Measurements from ENCODE around the gene EEF2KMT.
"Not testable (repeated sequence)": the region's sequence is repeated elsewhere in the genome, so short reads cannot be mapped to it uniquely, and the experiment has no call there.

EEF2KMT gene, protein sequence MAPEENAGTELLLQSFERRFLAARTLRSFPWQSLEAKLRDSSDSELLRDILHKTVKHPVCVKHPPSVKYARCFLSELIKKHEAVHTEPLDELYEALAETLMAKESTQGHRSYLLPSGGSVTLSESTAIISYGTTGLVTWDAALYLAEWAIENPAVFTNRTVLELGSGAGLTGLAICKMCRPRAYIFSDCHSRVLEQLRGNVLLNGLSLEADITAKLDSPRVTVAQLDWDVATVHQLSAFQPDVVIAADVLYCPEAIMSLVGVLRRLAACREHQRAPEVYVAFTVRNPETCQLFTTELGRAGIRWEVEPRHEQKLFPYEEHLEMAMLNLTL

DNA sequence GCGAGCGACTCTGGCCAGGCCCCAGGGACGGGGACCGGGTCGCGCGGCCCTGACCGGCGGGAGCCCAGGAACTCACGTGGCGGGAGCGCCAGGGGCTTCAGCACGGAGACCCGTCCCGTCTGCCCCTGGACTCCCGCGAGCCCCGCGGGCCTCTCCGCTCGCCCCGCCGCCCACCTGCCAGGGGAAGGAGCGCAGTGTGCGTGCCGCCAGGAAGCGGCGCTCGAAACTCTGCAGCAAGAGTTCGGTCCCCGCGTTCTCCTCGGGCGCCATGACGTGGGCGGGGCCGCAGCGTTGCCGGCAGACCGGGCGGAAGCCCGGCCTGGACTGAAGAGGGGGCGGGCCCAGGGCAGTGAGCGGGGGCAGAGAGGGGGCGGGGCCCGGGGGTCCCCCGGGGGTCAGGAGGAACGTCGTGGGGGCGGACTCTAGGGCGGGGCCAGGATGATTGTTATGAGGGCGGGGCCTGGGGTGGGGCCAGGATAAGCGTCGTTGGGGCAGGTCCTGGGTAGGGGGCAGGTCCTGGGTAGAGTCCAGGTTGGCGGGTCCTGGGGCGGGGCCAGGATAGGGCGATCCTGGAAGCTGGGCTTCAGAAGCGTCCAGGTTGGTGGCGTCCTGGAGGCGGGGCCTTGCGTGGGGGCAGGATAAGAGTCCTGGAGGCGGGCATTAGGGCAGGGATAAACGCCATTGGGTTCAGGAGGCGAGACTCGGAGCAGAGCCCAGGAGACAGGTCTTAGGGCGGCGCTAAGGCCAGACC, at the start of gene EEF2KMT:
Gene EEF2KMT, minus strand, starts transcription at position 326 of the 751 bp plus-strand sequence. Its CDS starts 56 bp downstream, at position 270.
- DNase-seq (ENCODE audit: low read depth) = peak; percentile 94

DNA sequence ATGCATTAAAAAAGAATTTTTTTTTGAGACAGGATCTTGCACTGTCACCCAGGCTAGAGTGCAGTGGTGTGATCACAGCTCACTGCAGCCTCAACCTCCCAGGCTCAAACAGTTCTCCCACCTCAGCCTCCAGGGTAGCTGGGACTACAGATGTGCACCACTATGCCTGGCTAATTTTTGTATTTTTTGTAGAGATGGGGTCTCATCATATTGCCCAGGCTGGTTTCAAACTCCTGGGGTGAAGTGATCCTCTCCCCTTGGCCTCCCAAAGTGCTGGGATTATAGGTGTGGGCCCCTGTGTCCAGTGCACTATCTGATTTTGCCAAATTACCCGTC, 47.0 kb upstream of the EEF2KMT start:
- not testable (repeated sequence) for DNase-seq (ENCODE audit: low read depth)

DNA sequence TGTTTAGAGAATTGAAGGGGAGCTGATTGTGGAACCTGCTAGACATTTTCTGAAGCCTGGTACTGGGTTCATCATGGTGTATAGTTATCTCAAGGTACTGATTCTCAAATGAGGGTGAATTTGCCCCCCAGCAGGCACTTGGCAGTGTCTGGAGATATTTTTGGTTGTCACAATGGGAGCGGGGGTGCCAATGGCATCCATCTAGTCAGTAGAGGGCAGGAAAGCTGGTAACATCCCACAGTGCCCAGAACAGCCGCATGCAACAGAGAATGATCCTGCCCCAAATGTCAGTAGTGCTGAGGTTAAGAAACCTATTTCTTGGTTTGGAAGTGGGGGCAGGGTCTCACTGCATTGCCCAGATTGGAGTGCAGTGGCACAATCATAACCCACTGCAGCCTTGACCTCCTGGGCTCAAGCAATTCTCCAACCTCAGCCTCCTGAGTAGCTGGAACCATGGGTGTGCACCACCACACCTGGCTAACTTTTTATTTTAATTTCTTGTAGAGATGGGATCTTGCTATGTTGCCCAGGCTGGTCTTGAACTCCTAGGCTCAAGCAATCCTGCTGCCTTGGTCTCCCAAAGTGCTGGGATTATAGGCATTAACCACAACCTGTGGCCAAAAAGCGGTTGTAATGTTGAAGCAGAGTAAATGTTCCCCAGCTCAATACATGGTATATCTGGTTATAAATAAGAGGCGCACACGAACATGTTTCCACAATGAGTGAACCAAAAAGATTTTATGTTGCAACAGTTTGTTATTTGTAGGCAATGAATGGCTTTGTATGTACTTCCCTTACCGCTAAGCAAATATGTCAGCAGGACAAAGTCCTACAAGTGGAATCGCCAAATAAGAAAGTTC, 46.4 kb upstream of the EEF2KMT start:
- DNase-seq (ENCODE audit: low read depth) = no peak

DNA sequence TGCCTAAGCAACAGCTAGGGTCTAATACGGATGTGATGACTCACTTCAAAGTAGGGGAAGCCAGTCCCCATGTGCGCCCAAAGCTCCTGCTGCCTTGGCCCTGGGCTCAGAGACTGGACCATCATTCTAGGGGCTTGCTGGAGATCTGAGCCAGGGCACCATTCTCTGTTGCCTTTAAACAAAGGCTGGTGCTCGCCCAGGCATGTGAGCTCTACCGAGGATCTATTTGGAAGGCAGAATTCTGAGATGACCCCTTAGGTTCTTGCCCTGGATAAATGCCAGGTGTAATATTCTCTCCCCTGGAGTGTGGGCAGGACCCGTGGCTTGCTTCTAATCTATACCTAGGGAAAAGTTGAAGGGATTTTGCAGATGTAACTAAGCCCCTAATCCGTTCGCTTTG, 42.6 kb upstream of the EEF2KMT start:
- not testable (repeated sequence) for DNase-seq (ENCODE audit: low read depth)

DNA sequence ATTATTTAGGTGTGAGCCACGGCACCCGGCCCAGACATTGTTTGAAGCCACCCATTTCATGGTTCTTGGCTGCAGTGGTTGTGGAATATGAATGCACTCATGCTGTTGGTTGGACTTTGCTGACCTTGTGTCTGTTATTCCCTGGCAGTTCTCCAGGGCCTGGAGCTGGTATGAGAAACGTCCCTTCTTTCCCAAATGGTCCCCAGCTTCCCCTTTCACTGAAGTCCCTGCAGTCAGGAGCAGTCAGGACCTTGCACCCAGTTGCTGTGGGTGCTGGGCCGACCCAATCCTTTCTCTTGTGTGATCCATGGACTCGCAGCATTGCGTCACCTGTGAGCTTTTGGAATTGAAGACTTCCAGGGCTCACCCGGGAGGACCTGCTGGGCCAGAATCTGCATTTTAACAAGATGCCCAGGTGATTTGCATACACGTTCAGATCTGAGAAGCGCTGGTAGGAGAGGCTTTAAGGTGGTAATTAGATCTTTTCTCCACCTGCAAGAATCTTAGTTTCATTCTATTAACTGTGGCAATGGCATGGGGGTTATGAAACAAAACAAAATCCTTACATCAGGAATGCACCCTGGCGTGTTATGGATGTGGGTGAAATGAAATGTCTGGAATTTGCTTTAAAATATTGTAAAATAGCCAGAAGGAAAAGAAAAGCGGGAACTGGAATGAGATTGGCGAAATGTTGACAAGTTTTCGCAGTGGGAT, 37.3 kb upstream of the EEF2KMT start:
- DNase-seq (ENCODE audit: low read depth) = not testable (repeated sequence)

DNA sequence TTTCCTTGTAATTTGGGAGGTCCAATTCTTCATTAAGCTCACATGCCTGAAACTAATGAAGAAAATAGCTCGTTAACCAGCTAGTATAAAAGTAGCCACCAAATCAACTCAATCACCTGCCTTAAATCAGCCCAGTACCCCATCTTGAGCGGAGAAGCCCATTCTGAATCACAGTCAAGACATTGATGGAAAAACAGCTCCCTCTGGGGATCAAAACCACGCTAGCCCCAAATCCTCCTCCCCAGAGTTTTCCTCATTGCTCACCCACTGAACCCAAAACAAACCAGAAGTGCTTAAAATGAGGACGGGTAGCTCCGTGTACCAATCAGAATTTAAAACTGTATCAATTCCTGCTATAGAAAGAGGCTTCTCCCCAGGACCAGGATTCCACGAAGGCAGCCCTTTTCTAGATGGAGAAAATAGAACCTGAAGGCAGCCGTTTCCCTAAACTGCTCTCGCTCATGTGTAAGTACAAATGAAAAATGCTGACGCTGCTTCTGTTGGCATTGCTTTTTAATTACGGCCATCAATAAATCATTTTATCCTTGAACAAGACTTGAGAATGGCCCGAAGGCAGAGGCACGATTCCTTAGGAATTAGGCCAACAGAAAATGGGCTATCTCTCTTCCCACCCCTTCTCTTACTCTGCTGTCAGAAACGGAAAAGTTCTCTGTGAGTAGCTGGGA, 35.5 kb upstream of the EEF2KMT start:
- not testable (repeated sequence) for DNase-seq (ENCODE audit: low read depth)

DNA sequence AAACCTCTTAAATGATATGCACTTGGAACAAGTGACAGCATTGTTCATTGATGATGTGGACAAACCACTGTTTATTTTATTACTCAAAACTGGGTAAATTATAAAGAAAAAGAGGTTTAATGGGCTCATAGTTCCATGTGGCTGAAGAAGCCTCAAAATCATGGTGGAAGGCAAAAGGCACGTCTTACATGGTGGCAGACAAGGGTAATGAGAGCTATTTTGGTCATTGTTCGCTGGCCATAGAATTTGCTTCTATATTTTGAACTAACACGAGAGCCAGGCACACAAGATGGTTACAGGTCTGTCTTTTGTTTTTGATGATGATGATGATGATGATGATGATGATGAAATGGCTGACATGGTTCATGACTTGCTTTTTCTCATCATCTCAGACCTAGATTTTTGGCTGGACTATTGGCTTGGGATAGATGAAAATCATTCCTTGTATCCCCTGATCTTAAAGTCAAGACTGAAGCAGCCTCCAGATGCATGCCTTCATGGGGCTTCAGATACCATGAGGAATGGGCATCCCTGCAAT, 33.9 kb upstream of the EEF2KMT start:
- not testable (repeated sequence) for DNase-seq (ENCODE audit: low read depth)

DNA sequence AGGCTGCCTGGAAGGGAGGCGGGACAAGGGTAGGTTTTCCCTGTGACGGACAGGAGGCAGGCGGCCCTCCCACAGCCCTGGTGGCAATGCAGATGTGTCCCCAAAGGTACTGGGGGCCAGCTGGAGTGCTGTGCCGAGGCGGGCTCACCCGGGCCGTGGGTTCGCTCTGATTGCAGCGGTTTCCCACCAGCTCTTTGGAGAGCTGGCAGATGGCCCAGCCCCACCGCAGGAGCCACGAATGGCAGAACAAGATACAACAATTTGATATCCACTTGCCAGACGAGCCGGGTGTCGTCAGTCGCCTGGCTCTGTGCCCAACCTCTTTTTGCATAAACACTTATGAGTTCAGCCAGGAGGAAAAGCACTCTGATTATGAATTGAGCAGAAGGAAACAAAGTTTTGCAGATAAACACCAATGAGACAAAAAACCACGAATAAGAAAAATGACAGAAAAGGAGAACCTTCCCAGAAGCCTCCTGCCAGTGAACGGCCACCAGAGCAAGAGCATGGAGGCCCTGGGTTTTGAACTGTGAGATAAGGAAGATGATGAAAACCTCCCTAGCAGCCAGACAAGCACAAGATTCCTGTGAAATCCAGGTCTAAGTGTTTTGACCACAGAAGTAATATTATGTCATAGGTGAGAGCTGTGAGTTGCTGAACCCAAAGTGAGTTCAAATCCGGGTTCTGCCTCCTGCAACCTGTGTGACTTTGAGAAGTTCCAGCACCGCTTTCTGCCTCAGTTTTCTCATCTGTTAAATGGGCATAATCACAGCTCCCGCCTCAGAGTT, 19.9 kb upstream of the EEF2KMT start:
- peak; percentile 19 for DNase-seq (ENCODE audit: low read depth)

DNA sequence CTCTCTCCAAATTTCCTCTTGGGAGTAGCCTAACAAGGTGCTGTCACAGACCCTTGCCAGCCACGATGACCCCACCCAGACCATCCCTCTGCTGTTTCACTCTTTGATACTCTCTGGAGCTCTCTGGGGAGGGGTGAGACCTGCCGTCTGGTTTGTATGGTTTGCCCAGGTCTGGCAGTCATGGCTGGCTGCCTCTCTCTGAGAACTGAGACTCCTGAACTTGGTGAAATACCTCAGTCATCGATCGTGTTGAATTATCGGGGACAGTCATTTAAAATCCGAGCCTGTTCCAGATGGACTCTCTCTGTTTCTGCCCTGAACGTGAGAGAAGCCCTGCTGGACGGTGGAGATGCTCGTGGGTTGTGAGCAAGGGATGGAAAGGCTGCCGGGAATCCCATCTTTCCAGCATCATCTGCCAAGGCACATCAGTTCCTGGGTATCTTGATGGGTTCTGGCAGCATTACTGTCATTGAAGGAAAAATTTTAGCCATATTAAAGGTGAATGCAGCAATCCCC, 19.2 kb upstream of the EEF2KMT start:
- DNase-seq (ENCODE audit: low read depth) = not testable (repeated sequence)

DNA sequence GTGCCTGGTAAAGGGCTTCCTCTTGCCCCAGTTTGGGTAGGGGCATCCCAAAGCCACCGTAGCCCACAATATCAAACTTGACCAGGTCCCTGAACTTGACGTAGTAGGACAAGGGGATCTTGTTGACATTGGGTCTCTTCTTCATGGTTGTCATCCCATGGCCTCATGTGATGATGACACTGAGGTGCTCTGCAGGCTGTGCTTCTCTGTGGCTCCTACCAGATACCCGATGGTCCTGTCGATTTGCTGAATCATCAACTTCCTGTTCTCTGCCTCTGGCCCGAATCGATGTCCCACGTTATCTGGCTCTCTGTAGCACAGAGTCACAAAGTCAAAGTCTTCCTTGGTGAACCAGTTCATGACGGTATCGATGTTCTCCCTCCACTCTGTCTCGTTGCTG, 13.3 kb upstream of the EEF2KMT start:
- not testable (repeated sequence) for DNase-seq (ENCODE audit: low read depth)

DNA sequence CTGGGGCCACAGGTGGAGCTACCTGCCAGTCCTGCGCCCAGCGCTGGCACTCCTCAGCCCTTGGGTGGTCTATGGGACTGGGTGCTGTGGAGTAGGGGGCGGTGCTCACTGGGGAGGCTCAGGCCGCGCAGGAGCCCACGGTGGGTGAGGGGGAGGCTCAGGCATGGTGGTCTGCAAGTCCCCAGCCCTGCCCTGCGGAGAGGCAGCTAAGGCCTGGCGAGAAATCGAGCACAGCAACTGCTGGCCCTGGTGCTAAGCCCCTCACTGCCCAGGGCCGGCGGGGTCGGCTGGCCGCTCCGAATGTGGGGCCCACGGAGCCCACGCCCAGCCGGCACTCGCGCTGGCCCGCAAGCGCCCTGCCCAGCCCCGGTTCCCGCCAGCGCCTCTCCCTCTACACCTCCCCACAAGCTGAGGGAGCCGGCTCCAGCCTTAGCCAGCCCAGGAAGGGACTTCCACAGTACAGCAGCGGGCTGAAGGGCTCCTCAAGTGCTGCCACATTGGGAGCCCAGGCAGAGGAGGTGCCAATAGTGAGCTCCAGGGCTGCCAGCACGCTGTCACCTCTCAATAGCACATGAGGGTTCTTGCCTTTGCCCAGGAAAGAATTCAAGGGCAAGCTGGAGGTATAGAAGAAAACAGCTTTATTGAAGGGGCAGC, 11.0 kb upstream of the EEF2KMT start:
- DNase-seq (ENCODE audit: low read depth) = no peak

DNA sequence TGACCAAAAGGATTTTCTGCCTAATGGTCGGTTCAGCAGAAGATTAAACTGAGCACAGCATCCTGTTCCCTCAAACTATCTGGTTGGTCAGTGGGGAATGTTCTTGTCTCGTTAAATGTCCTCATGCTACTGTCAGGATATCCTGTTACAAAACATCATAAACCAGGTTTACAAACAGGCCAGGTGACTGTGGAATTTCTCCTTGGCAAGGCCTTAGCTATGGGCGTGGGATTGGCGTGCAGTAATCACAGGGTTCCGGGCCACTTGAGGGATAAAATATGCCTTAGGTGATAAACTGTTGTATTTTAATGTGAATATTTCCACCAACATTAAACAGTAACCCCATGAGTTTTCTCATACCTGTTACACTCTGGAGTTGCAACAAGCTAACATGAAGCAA, 7.4 kb upstream of the EEF2KMT start:
- not testable (repeated sequence) for DNase-seq (ENCODE audit: low read depth)

DNA sequence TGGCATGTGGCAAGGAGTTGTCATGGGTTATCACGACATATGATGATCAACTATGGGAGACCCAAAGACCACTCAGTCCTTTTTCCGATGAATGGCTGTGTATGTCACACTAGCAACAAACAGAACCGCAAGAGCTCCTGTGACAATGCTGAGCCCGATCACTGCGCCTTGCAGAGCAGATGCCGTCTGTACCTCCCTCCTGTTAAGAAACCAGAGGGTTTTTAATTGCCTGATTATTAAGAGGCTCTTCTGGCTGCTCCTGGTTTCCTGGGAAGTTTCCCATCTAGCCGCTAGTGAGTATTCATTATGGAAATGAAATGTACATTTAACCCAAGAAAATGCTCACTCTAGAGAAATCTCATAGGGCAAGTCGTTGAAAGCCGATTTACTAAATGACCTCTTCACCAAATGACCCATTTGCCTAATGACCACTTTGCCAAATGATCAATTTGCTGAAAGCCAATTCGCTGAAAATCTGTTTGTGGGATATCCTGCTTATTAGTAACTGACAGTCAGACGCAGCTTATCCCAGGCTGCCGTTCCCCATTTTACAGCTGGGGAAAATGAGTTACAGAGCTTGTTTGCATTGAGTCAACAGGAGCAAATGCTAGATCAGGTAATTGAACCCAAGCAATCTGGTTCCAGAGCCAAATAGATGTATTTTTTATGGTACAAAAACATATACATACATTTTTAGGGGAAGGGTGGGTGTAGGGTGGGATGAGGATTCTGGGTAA, 5.9 kb upstream of the EEF2KMT start:
- not testable (repeated sequence) for DNase-seq (ENCODE audit: low read depth)

DNA sequence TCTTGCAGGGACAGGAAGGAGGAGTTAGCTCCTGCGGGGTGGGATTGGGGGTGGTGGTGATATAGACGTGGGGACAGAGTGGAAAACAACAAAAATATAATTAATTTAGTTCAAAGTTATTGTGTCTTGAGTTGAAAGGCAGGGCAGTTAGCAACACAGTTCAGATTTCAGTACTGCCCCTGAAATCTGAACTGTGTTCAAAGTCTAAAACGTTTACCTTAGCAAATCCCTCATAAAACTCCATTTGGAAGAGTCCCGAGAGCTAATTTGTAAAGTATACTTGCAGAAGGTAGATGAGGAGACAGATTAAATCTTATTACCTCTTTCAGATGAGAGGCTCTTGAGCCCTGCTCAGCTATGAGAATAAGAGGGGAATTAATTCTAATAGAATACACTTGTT, 1.6 kb upstream of the EEF2KMT start:
- not testable (repeated sequence) for DNase-seq (ENCODE audit: low read depth)

DNA sequence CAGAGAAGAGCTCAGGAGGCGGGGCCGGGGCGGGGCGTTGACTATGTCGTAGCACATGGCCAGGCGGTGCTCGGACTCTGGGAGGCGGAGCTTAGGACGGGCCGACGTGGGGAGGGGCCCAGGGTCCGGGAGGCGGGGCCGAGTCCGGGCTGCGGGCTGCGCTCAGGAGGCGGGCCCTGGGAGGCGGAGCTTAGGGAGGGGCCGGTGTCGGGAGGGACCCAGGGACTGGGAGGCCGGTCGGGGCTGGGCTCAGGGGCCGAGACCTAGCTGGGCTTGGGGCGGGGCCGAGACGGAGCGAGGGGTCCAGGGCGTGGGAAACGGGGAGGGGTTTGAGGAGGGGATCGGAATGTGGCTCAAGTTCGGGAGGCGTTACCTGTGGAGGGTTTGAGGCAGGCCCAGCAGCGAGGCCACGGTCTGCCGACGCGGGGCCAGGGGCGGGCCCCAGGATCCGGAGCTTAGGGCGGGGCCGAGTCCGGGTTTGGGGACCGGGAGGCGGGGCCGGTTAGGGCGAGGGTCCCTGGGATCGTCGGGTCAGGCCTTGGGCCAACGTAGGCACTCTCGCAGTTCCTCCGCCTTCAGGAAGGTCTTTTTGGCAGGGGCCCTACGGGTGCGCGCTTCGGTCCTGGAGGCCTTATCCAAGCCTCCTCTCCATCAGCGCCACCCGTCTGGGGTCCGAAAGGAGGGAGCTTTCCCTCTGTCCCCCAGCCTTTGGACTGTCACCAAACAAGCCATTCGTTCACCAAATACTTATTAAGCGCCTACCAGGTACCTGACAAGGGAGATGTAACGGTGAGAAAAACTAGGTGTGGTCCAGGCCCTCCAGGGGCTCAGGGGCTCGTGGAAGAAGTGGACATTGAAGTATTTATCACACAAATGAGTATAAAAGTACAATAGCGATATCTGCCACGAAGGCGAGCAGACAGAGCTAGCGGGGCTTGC, 895 bp upstream of the EEF2KMT start:
- peak; percentile 54 for DNase-seq (ENCODE audit: low read depth)

DNA sequence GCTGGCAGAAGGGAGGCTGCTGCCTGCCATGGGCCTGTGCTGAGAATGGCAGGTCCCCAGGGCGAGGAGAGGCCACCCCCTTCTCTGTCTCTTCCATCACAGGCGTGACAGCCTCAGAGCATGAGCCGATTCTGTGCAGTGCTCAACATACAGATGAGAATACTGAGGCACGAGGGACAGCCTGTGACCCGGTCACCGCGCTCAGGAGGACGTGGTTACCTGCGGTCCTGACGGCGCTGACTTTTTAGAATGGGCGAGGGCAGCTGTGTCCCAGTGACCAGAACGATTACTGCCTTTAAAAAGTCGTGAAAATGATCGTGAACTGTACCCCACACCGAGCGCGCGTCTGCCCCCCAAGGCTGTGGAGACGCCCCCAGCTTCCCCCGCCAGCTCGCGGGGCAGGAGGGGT, 530 bp downstream of the EEF2KMT start:
- peak; percentile 15 for DNase-seq (ENCODE audit: low read depth)

DNA sequence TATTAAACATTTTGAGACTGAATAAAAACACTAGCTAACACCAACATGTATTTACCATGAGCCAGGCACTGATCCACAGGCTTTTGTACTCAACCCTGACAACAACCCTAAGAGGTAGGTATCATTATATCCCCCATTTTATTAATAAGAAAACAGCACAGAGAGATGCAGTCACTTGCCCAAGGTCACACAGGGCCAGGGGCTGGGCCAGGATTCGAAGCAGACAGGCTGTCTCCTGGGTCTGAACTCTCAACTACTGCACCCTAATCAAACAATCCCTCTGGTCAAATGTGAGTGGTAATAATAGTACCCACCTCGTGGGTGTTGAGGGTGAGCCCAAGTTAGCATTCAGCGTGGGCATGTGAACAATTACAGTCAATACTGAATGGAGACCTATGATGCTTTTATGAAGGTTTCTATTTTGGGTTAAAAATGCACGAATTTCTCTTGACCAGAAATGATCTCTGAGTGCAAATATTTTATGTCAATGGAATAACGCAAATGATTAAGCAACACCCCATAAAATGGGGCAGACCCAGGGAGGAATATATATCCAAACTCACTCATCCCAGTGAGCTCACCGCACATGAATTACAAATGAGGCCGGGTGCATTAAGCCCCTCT, 1.0 kb downstream of the EEF2KMT start:
- DNase-seq (ENCODE audit: low read depth) = not testable (repeated sequence)
